Neuronal stem cell (in vitro differentiated cells): ENCODE data around the gene AK6.

Source experiments
- DNase-seq: peaks from one replicate; pipeline ENCODE4 v3.0.0-alpha.2; 2013; ENCODE audit warnings: low spot score
- H2AFZ ChIP-seq: one replicate; pipeline ENCODE4 v1.6.1; 2013; ENCODE audit warnings: mild to moderate bottlenecking, low read length, inconsistent platforms
- H2AK5ac ChIP-seq: 2 replicates; pipeline ENCODE4 v1.6.1; 2013; ENCODE audit warnings: low read depth, mild to moderate bottlenecking, inconsistent platforms, low read length, moderate library complexity, mixed read lengths
- H2BK120ac ChIP-seq: 2 replicates; pipeline ENCODE4 v1.6.1; 2013; ENCODE audit warnings: low read depth, mild to moderate bottlenecking, inconsistent platforms, low read length, moderate library complexity, mixed read lengths
- H2BK12ac ChIP-seq: one replicate; pipeline ENCODE4 v1.6.1; 2013; ENCODE audit warnings: low read length, inconsistent platforms
- H2BK15ac ChIP-seq: 2 replicates; pipeline ENCODE4 v1.6.1; 2013; ENCODE audit warnings: mild to moderate bottlenecking, low read length, inconsistent platforms, mixed read lengths
- H2BK5ac ChIP-seq: one replicate; pipeline ENCODE4 v1.6.1; 2013; ENCODE audit warnings: inconsistent platforms, mild to moderate bottlenecking, low read length, moderate library complexity
- H3K14ac ChIP-seq: one replicate; pipeline ENCODE4 v1.6.1; 2013; ENCODE audit warnings: low read length, inconsistent platforms
- H3K18ac ChIP-seq: 2 replicates; pipeline ENCODE4 v1.6.1; 2013; ENCODE audit warnings: low read length, inconsistent platforms
- H3K23ac ChIP-seq: 2 replicates; pipeline ENCODE4 v1.6.1; 2013; ENCODE audit warnings: low read depth, mild to moderate bottlenecking, mixed read lengths, low read length, inconsistent platforms; ENCODE audit not compliant: poor library complexity
- H3K27ac ChIP-seq: replicated peaks from 3 replicates; pipeline ENCODE4 v1.5.1; 2013; ENCODE audit warnings: low read length, inconsistent platforms
- H3K27me3 ChIP-seq, 3 experiments: 2 replicates each; pipeline ENCODE4 v1.6.1; 2013; ENCODE audit warnings: low read length in 3 of 3, mild to moderate bottlenecking in 2 of 3, inconsistent platforms in 1 of 3, low read depth in 1 of 3, mixed read lengths in 1 of 3, moderate library complexity in 1 of 3; ENCODE audit not compliant: control insufficient read depth in 3 of 3, insufficient read depth in 3 of 3
- H3K36me3 ChIP-seq, 2 donors: replicated peaks in 1 of 2; 2 replicates each; pipeline ENCODE4 v1.6.1; 2013; ENCODE audit warnings: low read length in 2 of 2; ENCODE audit not compliant: control insufficient read depth in 2 of 2, insufficient read depth in 2 of 2
- H3K4ac ChIP-seq: 2 replicates; pipeline ENCODE4 v1.6.1; 2013; ENCODE audit warnings: inconsistent platforms, mild to moderate bottlenecking, low read length, moderate library complexity
- H3K4me1 ChIP-seq, 2 donors: 1 replicate in 1 of 2; 2 replicates in 1 of 2; pipeline ENCODE4 v1.6.1; 2013; ENCODE audit warnings: low read length in 2 of 2, low read depth in 1 of 2; ENCODE audit not compliant: control insufficient read depth in 2 of 2, insufficient read depth in 1 of 2
- H3K4me2 ChIP-seq: one replicate; pipeline ENCODE4 v1.6.1; 2013; ENCODE audit warnings: mild to moderate bottlenecking, low read length, inconsistent platforms; ENCODE audit not compliant: insufficient read depth, poor library complexity, severe bottlenecking
- H3K4me3 ChIP-seq, 2 donors: 2 replicates each; pipeline ENCODE4 v1.5.1; 2013; ENCODE audit warnings: low read length in 2 of 2, mild to moderate bottlenecking in 2 of 2, inconsistent platforms in 1 of 2, moderate library complexity in 1 of 2
- H3K79me1 ChIP-seq: one replicate; pipeline ENCODE4 v1.6.1; 2013; ENCODE audit warnings: low read depth, mild to moderate bottlenecking, inconsistent platforms, low read length, moderate library complexity
- H3K9ac ChIP-seq: one replicate; pipeline ENCODE4 v1.6.1; 2013; ENCODE audit warnings: mild to moderate bottlenecking, low read depth, low read length, inconsistent platforms; ENCODE audit not compliant: poor library complexity
- H3K9me3 ChIP-seq, 2 donors: replicated peaks in 1 of 2; 2 replicates each; pipeline versions ENCODE3 to v1.6.1; 2013; ENCODE audit warnings: low read length in 2 of 2, mild to moderate bottlenecking in 2 of 2, inconsistent platforms in 1 of 2, low read depth in 1 of 2, mixed read lengths in 1 of 2, moderate library complexity in 1 of 2; ENCODE audit not compliant: control insufficient read depth in 2 of 2, insufficient read depth in 1 of 2
- H4K8ac ChIP-seq: one replicate; pipeline ENCODE4 v1.6.1; 2013; ENCODE audit warnings: low read depth, mild to moderate bottlenecking, inconsistent platforms, low read length, moderate library complexity
- H4K91ac ChIP-seq: one replicate; pipeline ENCODE4 v1.6.1; 2013; ENCODE audit warnings: low read length, low read depth, mild to moderate bottlenecking, inconsistent platforms; ENCODE audit not compliant: poor library complexity
- WGBS, 2 donors: extraction: QIAGEN DNeasy Blood & Tissue Kit; methylation state at CpG; one replicate each; pipeline ENCODE4 v1.1.7; 2013; ENCODE audit warnings: missing lambda C conversion rate in 2 of 2, mixed read lengths in 1 of 2; ENCODE audit not compliant: insufficient read length in 2 of 2, insufficient replicate concordance in 1 of 2; ENCODE audit errors: extremely low coverage in 2 of 2; 5-methylcytosine and 5-hydroxymethylcytosine counted together

The AK6 gene

GRCh38 chr5:69415584-69415958 lies 46.3 kb upstream of the AK6 start:
- H4K91ac ChIP-seq = no peak overlapping the region
- no peaks in the 10 kb centered on the region for H3K79me1 ChIP-seq
- H2AK5ac ChIP-seq = peak overlapping the region; percentile 41
- no peak overlapping the region for H3K9ac ChIP-seq
- H2BK5ac ChIP-seq = peak overlapping the region; percentile 45
- no CpG with 5 or more reads among the region's 18 CpGs for WGBS, 2 donors
- DNase-seq = peak; percentile 6
- no peak overlapping the region for H4K8ac ChIP-seq
- H3K23ac ChIP-seq = no peak overlapping the region
- peaks cover 0 to 2% of the 10 kb centered on the region in 2 donors for H3K4me1 ChIP-seq
- no peak overlapping the region for H2BK12ac ChIP-seq
- peaks cover 5 to 52% of the 10 kb centered on the region in 2 donors for H3K36me3 ChIP-seq
- no peak overlapping the region for H2BK15ac ChIP-seq
- H3K4me2 ChIP-seq = peak overlapping the region; percentile 88
- H3K9me3 ChIP-seq = no peaks in the 10 kb centered on the region
- H3K4me3 ChIP-seq = peak overlapping the region in 1 of 2 donors; percentile 88
- H3K18ac ChIP-seq = peak overlapping the region; percentile 90
- H3K27me3 ChIP-seq = peaks cover 0 to 4% (median 0%) of the 10 kb centered on the region in 3 experiments
- no peak overlapping the region for H2AFZ ChIP-seq
- no peak overlapping the region for H3K14ac ChIP-seq
- no peak overlapping the region for H3K4ac ChIP-seq
- peak overlapping the region; percentile 47 for H2BK120ac ChIP-seq
- no peak overlapping the region for H3K27ac ChIP-seq

GRCh38 chr5:69414885-69415583 lies 45.7 kb upstream of the AK6 start, which contains the start of gene MARVELD2:
TSS of gene MARVELD2 (plus strand) at chr5:69415116. CDS start at chr5:69419386, 4,270 bp downstream.
- no peak within 1 kb of the TSS for H3K27ac ChIP-seq
- no peaks in the 10 kb centered on the region for H3K79me1 ChIP-seq
- no peak within 1 kb of the TSS for H4K91ac ChIP-seq
- peak within 1 kb of the TSS; percentile 45 for H2BK5ac ChIP-seq
- H3K9me3 ChIP-seq = no peaks in the 10 kb centered on the region
- no peak within 1 kb of the TSS for H4K8ac ChIP-seq
- H3K18ac ChIP-seq = peak within 1 kb of the TSS; percentile 90
- H3K23ac ChIP-seq = peak within 1 kb of the TSS; percentile 80
- peak within 1 kb of the TSS; percentile 41 for H2AK5ac ChIP-seq
- H3K27me3 ChIP-seq = peaks cover 0 to 4% (median 0%) of the 10 kb centered on the region in 3 experiments
- no peak within 1 kb of the TSS for H2BK15ac ChIP-seq
- peak; percentile 47 for DNase-seq
- peaks cover 5 to 57% of the 10 kb centered on the region in 2 donors for H3K36me3 ChIP-seq
- WGBS, 2 donors = no CpG with 5 or more reads among the region's 78 CpGs
- peaks cover 0 to 2% of the 10 kb centered on the region in 2 donors for H3K4me1 ChIP-seq
- H2BK120ac ChIP-seq = peak within 1 kb of the TSS; percentile 47
- no peak within 1 kb of the TSS for H3K4ac ChIP-seq
- H3K9ac ChIP-seq = peak within 1 kb of the TSS; percentile 68
- no peak within 1 kb of the TSS for H2BK12ac ChIP-seq
- no peak within 1 kb of the TSS for H2AFZ ChIP-seq
- no peak within 1 kb of the TSS for H3K14ac ChIP-seq
- peak within 1 kb of the TSS in 1 of 2 donors; percentile 88 for H3K4me3 ChIP-seq
- H3K4me2 ChIP-seq = peak within 1 kb of the TSS; percentile 88

- Histone ChIP-seq H3K4ac (no peak overlapping the region), H2BK15ac (no peak overlapping the region), H3K9ac (no peak overlapping the region), H3K27ac (no peak overlapping the region), H3K79me1 (no peaks in the 10 kb centered on the region), H3K4me1 (no peaks in the 10 kb centered on the region), H2AK5ac (no peak overlapping the region), H3K4me3 (no peak overlapping the region), H4K91ac (no peak overlapping the region), H2BK12ac (no peak overlapping the region), H3K23ac (no peak overlapping the region), H3K4me2 (no peak overlapping the region), H3K36me3 (peaks cover 0 to 83% of the 10 kb centered on the region in 2 donors), H3K18ac (no peak overlapping the region), H3K14ac (no peak overlapping the region), H2BK5ac (no peak overlapping the region), H2AFZ (no peak overlapping the region), H3K27me3 (no peaks in the 10 kb centered on the region), H3K9me3 (no peaks in the 10 kb centered on the region), H4K8ac (no peak overlapping the region), H2BK120ac (no peak overlapping the region)
- no peak for DNase-seq
- WGBS, 2 donors = no CpG with 5 or more reads among the region's 15 CpGs
Measured at GRCh38 chr5:69404659-69405330, 35.5 kb upstream of the AK6 start.

- no peaks in the 10 kb centered on the region for H3K9me3 ChIP-seq
- H4K91ac ChIP-seq = no peak overlapping the region
- H2BK5ac ChIP-seq = no peak overlapping the region
- no peaks in the 10 kb centered on the region for H3K27me3 ChIP-seq
- DNase-seq = no peak
- H2BK12ac ChIP-seq = no peak overlapping the region
- no peak overlapping the region for H3K9ac ChIP-seq
- no peak overlapping the region for H3K23ac ChIP-seq
- no peak overlapping the region for H2BK120ac ChIP-seq
- no peak overlapping the region for H2BK15ac ChIP-seq
- H3K4me2 ChIP-seq = no peak overlapping the region
- H3K27ac ChIP-seq = no peak overlapping the region
- H3K4me1 ChIP-seq = no peaks in the 10 kb centered on the region
- no peak overlapping the region for H2AK5ac ChIP-seq
- no peak overlapping the region for H3K14ac ChIP-seq
- no peak overlapping the region for H3K18ac ChIP-seq
- H3K4ac ChIP-seq = no peak overlapping the region
- H3K36me3 ChIP-seq = peaks cover 7 to 89% of the 10 kb centered on the region in 2 donors
- H2AFZ ChIP-seq = no peak overlapping the region
- no peak overlapping the region for H4K8ac ChIP-seq
- H3K4me3 ChIP-seq = no peak overlapping the region
- H3K79me1 ChIP-seq = no peaks in the 10 kb centered on the region
Measured at GRCh38 chr5:69378376-69378775, 9.1 kb upstream of the AK6 start.
